OCI-M2 (cell line): ENCODE data around the gene DPT.
"Not testable (repeated sequence)": the region's sequence is repeated elsewhere in the genome, so short reads cannot be mapped to it uniquely, and the experiment has no call there.

ENCODE experiments used
- DNase-seq: peaks from one replicate; lab custom pipeline; 2025; ENCODE audit not compliant: unreplicated experiment; lab: John Stamatoyannopoulos, UW

DPT gene

DNA sequence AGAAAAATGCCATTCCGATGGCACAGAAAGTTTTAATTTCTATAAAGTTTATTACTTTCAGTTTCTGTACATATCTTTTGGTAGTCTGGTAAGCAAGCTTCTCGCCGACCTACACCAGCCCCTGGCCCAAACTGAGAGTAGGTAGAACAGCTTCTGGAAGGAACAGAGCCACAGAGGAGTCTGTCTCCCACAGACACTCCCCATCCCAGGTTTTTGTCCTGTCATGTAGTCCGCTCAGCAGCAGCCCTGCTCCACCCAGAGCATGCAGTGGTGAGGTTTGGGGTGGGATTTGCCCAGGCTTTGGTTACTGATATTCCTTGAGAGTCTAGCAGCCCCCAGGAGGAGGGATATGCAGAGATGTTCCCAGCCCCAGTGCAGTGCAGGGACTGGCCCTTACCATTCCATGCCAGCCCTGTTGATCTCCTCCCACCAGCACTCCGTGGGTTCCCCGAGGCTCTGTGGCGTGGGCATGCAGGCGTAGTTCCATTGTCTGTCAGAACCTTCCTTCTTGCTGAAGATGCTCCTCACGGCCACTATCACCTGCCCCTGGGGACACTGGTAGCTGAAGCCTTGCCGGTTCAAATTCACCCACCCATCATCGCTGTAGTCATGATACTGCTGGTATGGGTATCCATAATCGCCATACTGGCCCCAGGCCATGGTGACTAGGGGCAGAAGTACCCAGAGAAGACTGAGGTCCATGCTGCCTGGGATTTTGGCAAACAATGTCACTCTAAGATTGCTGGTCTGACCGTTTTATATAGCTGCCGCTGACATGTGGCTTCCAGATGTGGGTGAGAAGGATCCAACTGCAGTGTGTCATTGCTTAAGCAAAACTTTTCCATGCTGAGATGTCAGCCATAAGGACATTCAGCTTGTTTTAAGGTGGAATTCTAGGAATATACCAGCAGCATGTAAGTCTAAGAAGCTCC lies at the start of gene DPT:
TSS of gene DPT (minus strand) at position 734 of the 932 bp plus-strand sequence. CDS start at position 702, 32 bp downstream.
- DNase-seq = no peak

DNA sequence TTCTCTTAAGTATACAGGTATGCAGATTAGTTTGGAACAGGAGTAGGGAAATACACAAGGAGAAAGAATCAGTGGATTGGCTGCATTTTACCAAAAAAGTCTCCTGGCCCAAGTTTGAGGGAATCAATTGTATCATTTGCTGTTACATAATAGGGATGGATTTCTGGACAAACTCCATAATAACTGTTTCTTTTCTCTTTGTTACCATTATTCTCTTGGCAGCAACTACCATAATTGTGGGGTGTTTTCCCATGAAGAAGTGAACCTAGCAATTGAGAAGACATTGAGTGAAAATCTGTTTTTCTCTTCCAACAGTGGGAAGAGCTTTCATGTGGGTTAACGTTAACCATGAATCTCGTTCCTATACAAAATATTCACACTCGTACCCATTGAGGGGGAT lies 46.4 kb upstream of the DPT start:
- no peak for DNase-seq

DNA sequence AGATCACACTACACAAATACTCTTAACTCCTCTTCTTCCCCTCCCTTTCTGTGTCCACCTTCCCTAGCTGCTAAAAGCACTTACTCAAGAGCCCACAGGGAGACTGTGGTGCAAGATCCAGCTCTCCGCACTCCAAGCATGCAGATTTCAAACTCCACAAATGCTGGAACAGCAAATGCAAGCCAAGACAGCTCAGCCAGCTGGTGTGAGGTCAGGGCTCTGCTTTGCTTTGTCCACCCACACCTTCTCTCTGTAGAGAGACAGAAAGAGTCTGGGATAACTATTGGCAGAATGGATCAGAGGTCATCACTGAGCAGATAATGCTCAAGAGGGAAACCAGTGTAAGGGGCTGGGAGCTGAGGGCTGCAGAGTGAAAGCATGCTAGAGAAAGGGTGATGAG lies 45.2 kb upstream of the DPT start:
- no peak for DNase-seq

DNA sequence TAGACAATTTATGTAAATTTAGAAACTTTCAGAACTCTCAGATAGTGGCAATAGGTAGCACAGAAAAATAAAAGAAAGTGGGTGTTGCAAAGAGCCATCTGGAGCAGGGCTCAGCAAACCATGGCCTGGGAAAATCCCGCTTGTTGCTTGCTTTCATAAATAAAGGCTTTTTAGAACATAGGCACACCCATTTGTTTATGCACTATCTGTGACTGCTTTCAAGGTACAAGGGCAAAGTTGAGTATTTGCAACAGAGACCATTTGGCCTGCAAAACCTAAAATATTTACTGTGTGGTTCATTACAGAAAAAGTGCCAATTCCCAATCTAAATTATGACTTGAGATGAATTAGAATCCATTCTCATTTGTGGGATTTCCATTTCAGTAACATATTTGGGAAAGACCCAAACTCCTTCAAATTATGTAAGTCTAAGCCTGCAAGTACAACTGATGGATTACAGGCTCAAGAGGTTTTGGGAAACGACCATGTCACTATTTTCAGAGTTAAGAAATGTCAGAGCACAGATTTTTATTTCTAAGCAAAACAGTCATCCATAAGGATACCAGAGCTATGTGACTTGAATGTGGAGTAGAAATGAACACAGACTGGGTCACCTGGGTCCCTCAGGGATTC lies 43.5 kb upstream of the DPT start:
- no peak for DNase-seq

DNA sequence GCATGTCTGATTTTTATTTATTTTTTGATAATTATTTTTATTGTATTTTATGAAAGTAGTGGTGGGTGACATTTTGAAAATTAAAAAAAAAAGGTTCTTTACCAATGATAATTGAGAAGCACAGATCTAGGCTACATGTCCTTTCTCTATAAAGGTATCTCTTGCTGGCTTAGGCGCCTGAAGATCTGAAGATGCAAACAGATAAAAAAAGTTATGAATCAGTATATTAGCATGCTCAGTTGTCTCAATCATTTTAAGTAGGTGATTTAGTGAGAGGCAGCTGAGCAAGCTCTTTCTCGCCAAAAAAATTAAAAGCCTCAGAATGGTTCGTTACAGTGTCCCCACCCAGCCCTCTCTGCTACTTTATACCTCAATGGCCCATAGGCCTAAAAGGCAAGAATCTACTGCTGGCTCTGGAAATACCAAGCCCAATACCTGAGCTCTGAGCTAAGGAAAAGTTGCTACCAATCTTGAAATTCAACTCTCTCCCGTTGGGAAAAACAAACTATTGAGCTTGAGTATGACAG lies 42.2 kb upstream of the DPT start:
- no peak for DNase-seq

DNA sequence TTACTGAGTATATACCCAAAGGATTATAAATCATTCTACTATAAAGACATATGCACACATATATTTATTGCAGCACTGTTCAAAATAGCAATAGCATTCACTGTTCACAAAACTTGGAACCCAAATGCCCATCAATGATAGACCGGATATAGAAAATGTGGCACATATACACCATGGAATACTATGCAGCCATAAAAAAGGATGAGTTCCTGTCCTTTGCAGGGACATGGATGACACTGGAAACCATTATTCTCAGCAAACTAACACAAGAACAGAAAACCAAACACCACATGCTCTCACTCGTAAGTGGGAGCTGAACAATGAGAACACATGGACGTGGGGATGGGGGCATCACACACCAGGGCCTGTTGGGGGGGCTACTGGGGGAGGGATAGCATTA lies 40.9 kb upstream of the DPT start:
- not testable (repeated sequence) for DNase-seq

DNA sequence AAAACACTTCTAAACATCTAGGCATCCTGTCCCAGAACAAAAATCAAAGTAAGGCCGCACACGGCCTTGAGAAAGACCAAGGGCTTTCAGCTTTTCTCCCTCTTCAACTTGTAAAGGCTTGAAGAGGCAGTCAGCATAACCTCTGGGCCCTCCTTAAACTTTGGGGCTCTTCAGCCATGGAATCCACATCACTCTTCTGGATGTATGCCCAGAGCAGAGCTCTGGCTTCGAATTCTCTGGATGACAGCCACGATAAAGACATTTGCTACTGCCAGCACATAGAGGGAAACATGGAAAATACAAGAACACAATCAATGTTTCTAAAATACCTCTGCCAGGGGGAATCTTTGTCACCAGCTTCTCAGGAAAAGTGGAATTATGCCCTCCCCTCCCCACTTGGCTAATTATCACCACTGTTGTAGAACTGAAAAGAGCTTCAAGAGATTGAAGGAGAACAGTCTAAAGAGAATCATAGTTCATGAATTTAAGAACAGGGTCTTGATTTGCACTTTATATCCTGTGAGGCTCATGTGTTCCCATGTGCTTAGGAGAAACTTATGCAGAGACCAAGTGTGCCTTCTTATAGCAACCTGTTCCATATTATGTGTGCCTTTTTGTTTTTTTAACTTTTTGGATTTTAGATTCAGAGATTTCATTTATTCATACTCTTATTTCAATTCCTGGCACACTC lies 39.0 kb upstream of the DPT start:
- no peak for DNase-seq

DNA sequence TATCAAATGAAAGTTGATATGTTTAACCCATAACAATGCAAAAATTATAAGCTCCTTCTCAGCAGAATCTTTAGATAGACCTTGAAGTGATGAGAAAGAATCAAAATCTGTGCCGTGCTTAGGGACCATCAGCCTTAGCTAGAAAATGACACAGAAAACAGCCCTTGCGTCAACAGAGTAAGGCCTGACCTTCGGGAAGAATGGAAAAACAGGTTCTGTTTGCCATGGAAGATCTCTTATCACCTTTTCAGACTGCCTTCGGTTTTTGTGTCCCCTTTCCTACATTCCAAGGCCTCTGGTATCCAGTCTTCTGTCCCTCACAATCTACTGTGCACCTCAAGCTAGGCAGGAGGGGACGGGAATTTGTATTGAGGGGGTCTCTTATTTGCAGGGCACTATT lies 37.6 kb upstream of the DPT start:
- no peak for DNase-seq

DNA sequence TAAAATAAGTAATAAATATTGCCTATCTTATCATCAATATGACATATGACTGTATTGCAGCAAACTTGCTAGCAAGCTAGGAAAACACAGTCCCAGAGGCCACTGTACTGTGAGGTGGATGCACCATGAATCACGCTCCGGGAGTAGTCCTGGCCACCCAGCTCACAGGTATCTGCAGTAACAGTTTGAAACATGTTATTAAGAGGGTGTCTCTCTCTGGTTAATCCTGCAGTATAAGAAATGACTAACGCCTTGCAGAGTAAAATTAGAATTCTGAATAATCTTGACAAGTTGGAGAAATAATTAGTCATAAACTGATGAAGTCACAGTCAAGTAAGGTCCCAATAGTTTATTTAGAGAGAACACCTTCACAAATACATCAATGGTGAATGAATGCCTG lies 34.0 kb upstream of the DPT start:
- no peak for DNase-seq

DNA sequence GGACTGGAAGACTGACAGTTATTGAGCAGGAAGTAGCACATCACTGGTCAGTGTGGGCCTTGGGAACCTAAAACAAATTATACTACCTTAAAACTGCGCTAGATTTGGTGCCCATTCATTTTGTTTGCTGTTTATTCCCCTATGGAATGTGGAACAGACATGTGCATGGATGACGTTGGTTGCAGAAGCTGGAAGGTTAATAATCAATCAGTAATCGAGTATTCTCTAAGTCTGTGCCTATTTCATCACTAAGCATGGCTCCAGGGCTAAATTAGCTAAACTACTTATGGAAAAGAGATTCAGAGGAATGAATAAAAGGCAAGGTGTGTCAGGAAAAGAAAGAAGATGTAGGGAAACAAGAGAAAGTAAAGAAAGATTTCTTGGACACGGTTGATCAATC lies 33.5 kb upstream of the DPT start:
- no peak for DNase-seq

DNA sequence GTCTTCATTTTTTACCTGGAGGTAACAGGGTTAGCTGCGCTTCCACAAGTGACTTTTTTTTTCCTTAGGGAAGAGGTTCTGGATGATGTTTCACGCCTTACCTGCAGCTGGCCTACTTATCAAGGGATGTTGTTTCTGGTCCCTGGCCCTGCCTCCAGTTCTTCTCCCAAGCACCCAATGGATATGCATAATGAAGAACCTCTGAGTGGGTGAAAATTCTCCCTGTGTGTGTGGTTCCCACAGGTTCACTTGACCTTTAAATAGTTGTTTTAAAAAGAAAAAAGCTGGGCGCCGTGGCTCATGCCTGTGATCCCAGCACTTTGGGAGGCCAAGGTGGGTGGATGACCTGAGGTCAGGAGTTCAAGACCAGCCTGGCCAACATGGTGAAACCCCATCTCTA lies 31.8 kb upstream of the DPT start:
- DNase-seq = no peak

DNA sequence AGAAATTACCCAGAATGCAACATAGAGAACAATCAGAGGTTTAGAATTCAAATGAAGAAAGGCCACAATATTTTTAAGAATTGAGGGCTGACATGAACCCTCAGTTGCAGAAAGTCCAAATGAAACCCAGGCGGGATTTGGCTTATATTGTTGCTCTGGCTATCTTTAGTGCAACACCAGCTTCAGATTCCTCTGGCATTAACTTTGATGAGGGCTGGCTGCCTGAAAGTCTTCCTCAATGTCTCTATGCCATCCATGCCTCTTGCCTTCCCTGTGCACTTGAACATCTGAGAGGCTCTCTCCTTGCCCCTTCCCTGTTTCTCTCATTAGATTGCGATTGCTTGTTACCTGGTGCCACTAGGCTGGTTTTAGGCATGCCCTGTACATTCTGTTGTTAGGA lies 31.2 kb upstream of the DPT start:
- DNase-seq = no peak

DNA sequence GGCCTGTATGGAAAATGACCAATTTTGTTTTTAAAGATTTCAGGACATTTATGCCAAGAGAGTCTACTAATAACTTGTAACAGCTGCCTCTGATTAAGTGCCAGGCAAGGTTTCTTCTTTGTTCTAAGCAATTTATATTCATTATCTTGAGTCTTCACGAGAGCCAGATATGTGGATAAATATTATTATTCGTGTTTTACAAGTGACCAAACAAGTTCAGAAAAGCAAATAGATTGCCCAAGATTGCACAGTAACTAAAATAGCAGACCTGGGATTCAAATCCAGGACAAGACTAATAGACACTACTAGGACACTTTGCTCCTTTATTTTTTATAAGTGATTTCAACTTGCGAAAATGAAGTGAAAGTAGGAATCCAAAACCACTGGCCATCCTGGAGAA lies 30.1 kb upstream of the DPT start:
- DNase-seq = no peak

DNA sequence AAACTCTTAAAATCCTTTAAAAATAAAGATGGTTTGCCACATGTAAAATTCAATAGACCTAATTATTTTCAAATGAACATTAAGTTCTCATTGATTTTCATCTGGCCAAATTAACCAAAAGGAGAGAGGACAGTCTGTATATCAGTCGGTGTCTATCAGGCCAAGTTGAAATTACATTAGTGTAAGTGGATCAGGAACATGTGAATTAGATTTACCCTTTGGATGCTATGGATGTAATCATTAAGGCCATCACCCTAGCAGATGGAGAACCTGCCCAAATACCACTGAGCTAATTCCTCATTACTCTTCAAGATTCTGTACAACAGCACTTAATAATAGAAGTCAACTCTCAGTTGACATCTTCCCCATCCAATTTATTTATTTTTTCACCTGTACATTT lies 29.5 kb upstream of the DPT start:
- DNase-seq = no peak

DNA sequence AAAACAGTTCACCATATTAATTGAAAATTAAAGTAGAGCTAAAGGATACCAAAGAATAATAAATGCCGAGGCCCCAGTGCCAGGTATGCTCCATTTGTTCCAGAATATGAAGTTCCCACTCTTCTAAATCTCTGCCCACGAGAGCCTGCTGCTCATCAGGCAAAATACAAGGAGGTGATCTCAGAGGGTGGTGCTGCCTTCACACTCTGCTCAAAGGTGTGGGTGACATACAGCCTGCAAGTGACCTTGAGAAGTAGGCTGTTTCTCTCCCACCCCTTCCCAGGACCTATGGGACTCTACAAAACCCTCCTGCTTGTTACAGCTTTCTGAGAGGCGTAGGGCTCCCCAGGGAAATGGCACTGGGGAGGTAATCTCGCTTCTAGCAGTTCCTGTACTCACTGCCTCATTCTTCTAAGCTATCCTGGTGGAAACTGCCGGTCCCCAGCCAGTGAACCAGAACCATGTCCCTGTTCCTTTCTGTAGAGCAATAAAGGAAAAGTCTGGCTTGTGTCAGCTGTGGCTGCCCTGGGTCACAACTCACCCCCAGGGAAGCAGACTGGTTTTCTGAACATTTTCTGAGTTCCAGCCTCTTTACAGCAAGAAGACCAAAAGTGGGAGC lies 26.9 kb upstream of the DPT start:
- DNase-seq = no peak

DNA sequence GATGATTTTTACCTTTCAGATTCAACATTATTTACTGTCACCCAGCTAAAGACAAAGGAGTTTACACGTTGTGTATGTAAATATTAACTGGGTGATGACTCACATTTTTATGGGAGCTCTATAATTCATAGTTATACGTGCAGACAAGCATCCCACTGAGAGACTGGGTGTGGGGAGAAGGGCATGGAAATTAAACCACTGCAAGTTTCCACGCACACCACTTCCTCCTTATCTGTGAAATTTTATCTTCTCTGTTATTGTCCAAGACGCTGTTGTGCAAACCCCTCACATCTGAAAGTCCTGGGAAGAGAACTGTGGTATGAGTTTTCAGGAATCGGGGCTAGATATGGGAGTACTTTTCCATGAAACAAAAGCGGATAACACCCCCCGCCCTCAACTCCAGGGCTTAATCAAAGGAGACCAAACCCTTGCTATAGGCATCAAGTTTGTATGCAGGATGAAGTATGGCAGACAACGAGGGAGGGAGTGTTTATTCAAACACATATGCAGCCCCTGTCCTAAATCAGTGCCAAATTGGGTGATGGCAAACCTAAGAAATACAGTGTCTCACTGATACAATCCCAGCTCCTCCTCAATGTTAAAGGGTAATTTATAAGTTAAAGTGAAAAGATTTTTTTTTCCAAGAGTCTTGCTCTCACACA lies 23.3 kb upstream of the DPT start:
- no peak for DNase-seq

DNA sequence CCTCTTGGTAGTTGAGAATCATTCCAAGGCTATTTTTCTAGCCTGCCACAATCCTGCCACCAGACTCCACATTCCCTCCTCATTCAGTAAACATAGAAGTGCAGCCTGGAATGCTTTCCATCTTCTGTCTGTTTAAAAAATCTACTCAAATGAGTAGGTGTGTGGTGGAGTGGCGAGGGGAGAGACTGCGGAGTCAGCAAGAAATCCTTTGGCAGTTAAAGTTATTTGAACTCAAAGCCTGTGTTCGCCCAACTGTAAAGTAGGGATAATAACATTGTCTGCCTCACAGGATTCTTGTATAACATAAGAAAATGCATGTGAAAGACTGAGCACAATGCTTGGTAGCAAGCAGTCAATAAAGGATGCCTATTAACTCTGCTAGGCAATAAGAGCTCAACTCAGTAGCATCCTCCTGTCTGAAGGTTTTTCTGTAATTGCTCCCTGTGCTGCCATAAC lies 22.2 kb upstream of the DPT start:
- no peak for DNase-seq

DNA sequence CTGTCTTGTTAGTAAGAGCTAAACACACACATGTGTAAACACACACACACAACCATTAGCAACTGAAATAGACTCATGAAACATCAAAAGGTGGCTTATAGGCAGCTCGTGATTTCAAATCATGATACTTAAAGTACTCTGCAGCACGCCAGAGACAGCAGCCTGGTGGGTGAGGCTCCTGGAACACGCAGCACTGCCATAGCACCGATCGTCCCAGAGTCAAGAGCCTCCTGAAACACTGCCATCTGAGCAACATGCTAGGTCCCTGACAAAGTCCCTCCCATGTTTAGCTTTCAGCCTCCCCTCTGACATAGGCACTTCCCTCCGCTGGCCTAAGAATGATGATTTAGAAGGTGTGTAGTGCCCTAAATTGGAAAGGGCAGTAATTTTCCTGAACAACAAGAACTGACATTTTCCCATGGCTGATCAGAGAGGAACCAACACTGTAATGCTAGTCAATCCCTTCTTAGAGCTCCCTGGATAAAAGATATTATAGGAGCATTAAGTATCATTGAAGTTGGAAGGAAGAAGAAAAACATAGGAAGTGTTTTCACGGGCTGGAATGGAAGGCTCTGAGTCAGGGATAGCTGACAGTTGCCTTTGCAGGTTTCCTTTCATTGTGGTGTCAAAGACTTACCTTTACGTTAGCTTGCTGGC lies 14.1 kb upstream of the DPT start:
- no peak for DNase-seq

DNA sequence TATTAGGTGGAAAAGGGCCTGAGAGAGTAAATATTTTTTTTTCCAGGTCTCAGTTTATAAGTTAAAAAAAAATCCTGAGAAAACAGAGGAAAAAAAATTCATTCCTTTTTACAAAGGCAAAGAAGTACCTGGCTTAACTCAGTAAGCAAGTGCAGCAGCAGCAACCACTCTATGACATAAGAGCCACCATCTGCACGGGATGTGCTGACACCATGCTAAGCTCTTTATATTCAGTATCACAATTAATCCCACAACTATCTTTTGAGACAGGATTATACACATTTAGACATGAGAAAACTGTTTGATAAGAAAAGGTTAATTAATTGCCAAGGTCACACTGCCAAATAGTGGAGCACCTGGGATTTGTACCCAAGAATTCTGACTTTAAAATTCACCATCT lies 13.4 kb upstream of the DPT start:
- DNase-seq = no peak

DNA sequence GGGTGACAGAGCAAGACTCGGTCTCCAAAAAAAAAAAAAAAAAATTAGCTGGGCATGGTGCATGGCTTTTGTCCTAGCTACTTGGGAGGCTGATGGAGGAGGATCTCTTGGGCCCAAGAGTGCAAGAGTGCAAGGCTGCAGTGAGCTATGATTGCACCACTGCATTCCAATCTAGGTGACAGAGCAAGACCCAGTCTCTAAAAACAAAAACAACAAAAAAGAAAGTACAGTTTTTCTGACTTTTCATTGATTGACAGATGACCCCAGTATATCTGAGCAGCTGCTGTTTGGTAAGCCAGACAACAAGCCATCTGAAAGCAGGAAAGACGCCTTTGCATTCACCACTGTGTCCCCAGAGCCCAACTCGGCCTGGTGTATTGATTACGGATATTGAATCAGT lies 10.9 kb upstream of the DPT start:
- DNase-seq = no peak
